A549 (cell line): Measurements from ENCODE around the gene PIK3CB.
"Not testable (repeated sequence)": the region's sequence is repeated elsewhere in the genome, so short reads cannot be mapped to it uniquely, and the experiment has no call there.

Experiments used
- CBX8 ChIP-seq: fragments of 200-600 bp; sonication (generic); IDR thresholded peaks from 2 replicates; pipeline ENCODE4 v1.6.1; 2016
- CTCF ChIP-seq: fragments of >200 bp; sonication (Bioruptor Twin); formaldehyde crosslinking; IDR thresholded peaks from 3 replicates; pipeline ENCODE4 v1.5.1; 2016
- EP300 ChIP-seq, 2 experiments: fragments of >200 bp; sonication (Bioruptor Twin); formaldehyde crosslinking; IDR thresholded peaks; 2 replicates in 1 of 2; 3 replicates in 1 of 2; pipeline ENCODE4 v1.6.1; 2016 to 2017
- MAX ChIP-seq: IDR thresholded peaks from 2 replicates; pipeline ENCODE4 v1.6.1; 2012
- NFE2L2 ChIP-seq: fragments of 150-350 bp; conservative IDR thresholded peaks from 2 replicates; pipeline ENCODE4 v1.6.1; 2014; ENCODE audit warnings: low read length
- POLR2A ChIP-seq: IDR thresholded peaks from 2 replicates; pipeline ENCODE4 v1.6.1; 2012; ENCODE audit warnings: mild to moderate bottlenecking, low read length
- RAD21 ChIP-seq, 2 experiments: fragments of >200 bp in 1 of 2; sonication (Bioruptor Twin) in 1 of 2; formaldehyde crosslinking in 1 of 2; IDR thresholded peaks in 1 of 2; conservative IDR thresholded peaks in 1 of 2; 2 replicates in 1 of 2; 3 replicates in 1 of 2; pipeline ENCODE4 v1.6.1; 2012 to 2018; ENCODE audit warnings: inconsistent platforms in 1 of 2
- RNF2 ChIP-seq: fragments of 200-600 bp; sonication (generic); IDR thresholded peaks from 2 replicates; pipeline ENCODE4 v1.6.1; 2016; ENCODE audit warnings: low read depth, mild to moderate bottlenecking, antibody characterized with exemption, moderate library complexity, borderline replicate concordance
- SREBF2 ChIP-seq: fragments of 450-650 bp; IDR thresholded peaks from 2 replicates; pipeline ENCODE4 v1.6.1; 2014; ENCODE audit warnings: mild to moderate bottlenecking, moderate library complexity

GRCh38 chr3:138838385-138838784, 3.7 kb upstream of the PIK3CB start:
- not testable (repeated sequence) for TF ChIP-seq RAD21 (conservative IDR thresholded peaks at IDR 0.05 in 1 of 2, IDR thresholded peaks at IDR 0.05 in 1 of 2); POLR2A; CBX8; CTCF; RNF2; SREBF2; EP300 (IDR thresholded peaks at IDR 0.05); NFE2L2; MAX
